Stimulated activated CD4-positive, alpha-beta T cell treated with anti-CD3 and anti-CD28 coated beads, TNF-alpha, amount 100 ng/mL, for 1 hour (primary cell): ENCODE data around the gene YKT6.
"Not testable (repeated sequence)": the region's sequence is repeated elsewhere in the genome, so short reads cannot be mapped to it uniquely, and the experiment has no call there.

Source experiments
- DNase-seq, 3 donors: peaks; one replicate each; pipeline ENCODE4 v3.0.0-alpha.2; 2020; ENCODE audit warnings: low read depth in 3 of 3, low spot score in 1 of 3

Gene YKT6

GRCh38 chr7:44172352-44172751 is 28.4 kb upstream of the YKT6 start:
- no peak for DNase-seq

GRCh38 chr7:44172803-44173424 is 27.9 kb upstream of the YKT6 start:
- DNase-seq = no peak

GRCh38 chr7:44173911-44174693 is 26.7 kb upstream of the YKT6 start:
- no peak for DNase-seq

- DNase-seq = not testable (repeated sequence)
Measured at GRCh38 chr7:44174694-44174948, 26.2 kb upstream of the YKT6 start.

- no peak for DNase-seq
Measured at GRCh38 chr7:44175730-44176129, 25.0 kb upstream of the YKT6 start.

DNA sequence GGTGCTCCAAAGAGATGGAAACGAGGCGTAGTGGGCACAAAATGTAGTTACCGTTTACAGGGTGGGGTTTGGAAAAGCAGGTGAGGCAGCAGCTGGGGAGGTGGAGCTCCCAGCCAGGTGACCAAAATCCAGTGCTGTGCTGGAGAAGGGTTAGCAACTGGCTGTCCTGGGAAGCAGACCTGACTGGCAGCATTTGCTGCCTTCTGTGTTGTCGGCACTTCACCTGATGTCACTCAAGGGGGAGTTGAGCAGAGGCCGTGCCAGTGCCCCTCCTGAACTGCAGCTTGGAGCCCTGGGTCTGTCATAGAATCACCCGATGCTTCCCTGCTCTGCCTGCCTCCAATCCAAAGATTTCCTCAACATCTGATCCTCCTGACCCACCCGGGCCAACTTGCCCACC is 24.3 kb upstream of the YKT6 start:
- no peak for DNase-seq

DNA sequence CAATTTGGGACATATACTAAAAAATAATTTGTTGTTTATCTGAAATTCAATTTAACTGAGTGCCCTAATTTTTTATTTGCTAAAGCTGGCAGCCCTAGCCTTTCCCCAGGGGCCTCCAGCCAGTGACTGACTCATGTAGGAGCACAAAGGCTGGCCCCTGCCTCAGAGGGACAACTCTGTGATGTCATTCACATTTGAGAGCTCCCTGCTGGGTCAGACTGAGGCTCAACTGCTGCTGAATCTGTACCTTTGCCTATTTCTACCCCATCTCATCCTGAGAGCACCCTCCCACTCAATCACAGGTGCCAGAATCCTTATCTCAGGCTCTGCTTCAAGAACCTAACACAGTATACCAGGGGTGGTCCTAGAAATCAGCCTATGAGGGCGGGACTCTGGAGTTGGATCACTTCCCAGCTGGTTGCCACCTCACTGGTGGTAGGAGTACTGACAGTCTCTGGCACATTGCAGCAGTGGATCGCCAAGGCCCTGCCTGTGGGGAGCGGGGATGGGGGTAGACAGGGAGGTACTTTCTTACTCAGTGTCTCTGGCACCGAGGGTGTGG is 23.1 kb upstream of the YKT6 start:
- DNase-seq = no peak

GRCh38 chr7:44180631-44181030 is 20.1 kb upstream of the YKT6 start:
- no peak for DNase-seq

DNA sequence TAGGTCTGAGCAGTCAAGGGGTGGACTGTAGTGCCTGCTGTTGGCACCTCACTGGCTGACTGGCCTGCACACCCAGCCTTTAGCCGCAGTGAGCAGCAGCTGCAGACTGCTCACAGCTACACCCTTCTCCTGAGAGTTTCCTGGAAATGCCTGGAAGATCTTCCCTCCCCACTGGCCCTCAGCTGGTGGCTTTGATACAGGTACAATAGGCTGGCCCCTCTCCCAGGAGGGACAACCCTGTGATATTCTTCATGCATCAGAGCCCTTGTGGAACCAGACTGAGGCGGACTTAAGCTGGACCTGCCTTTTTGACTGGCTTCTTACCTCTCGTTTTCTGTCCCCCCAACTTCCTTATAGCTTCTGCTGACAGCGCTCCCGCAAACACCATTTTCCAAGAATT is 18.0 kb upstream of the YKT6 start:
- no peak for DNase-seq

GRCh38 chr7:44183386-44183785 is 17.4 kb upstream of the YKT6 start:
- no peak for DNase-seq

GRCh38 chr7:44184206-44184872 is 16.4 kb upstream of the YKT6 start:
- DNase-seq = no peak

GRCh38 chr7:44184873-44185446 is 15.8 kb upstream of the YKT6 start:
- no peak for DNase-seq

DNA sequence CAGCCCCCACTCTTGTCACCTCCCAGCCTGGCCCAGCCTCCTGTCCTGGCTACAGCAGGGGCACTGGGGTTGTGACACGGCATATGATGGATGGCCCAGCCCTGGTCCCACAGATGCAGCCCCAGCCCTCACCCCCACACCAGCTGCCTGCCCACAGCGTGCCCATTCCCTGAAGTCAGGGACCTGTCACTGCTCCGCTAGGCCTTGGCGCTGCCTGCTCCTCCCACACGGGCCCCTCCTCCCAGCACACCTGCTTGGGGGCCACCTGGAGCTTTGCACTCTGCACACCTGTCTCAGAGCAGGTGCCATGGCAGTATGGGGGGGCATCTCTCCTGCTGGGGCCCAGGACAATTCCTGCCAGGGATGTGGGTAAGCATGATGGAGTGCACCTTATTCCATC is 15.0 kb upstream of the YKT6 start:
- no peak for DNase-seq

- no peak for DNase-seq
Measured at GRCh38 chr7:44186736-44187135, 14.0 kb upstream of the YKT6 start.

- no peak for DNase-seq
Measured at GRCh38 chr7:44187636-44188416, 13.0 kb upstream of the YKT6 start.

DNA sequence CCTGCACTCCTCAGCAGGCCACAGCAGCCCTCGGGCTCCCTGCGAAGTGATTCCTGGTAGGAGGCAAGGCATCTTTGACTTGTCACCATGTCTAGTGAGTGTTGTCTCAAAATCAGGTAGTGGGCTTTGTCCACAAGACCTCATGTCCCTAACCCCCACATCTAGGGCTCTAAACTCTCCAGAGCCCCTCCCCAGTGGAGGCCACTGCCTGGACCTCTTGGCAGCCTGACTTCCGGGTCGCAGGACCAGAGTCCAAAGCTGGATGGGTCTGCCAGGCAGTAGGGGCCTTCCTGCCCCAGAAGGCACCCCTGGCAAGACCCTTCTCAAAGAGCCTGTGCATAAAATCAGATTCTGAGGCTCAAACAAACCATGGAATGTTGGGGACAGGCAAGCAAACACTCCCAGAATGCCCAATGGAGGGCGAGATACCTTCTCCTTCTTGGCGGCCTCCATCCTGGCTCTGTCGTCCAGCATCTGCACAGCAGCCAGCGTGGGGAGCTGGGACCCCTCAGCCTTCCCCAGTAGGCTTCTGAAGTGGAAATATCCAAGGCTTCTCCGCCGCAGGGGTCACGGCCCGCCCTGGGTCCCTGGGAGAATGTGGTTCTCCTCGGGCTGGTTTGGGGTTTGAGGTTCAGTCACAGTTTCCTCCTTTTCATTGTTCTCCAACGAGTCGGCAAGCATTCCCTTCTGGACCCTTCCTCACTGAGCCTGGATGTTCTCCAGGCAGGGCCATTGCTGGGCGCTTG is 12.1 kb upstream of the YKT6 start:
- DNase-seq = no peak

DNA sequence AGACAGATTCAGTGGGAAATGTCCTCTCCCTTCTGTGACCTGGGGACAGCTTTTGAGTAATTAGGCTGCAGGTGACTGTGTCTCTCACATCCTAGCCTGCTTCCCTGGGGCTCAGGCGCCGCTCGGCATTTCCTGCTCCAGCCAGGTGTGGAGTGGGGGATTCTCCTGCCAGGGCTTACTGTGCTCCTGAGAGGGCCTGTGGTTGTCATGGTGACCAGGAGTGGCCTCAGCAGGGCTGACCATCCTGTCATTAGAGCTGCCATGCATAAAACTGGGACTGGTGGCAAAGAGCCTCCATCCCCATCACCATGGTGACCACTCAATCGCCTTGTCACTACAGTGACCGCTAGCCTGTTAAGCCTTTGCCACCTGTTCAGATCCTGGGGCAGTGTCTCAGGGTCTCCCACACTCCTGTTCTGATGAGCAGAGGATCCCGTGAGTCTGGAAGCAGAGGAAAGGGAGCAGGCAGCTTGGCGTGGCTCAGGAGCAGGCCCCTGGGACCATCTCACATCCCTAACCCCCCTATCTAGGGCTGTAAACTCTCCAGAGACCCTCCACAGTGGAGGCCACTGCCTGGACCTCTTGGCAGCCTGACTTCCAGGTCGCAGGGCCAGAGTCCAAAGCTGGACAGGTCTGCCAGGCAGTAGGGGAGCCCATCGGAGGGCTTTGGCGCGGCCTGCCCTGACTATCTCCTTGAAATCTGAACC is 11.3 kb upstream of the YKT6 start, which contains the start of gene GCK:
Gene GCK, minus strand, starts transcription at position 154 of the 707 bp plus-strand sequence. CDS start 486 bp downstream, outside the sequence.
- DNase-seq = no peak

- DNase-seq = no peak
Measured at GRCh38 chr7:44189993-44190872, 10.5 kb upstream of the YKT6 start.

DNA sequence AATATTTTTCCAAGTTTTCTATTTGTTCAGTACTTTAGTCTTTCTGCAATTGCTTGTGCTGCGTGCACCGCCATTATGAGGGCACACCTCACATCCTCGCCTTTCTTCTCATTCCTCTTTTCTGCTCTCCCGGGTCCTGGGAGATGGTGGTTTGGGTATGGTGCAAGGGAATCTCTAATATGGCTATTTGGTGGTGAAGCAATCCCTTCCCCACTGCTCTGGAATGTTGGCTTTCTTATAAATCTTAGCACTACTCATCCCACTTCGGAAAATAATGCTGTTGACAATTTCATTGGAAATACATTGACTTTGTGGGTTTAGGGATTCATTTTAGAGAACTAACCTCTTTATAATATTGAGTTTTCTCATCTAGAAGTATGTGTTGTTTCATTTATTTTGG is 9.6 kb upstream of the YKT6 start:
- no peak for DNase-seq
